ENCODE measurements around the gene USF3.

Gene USF3, protein sequence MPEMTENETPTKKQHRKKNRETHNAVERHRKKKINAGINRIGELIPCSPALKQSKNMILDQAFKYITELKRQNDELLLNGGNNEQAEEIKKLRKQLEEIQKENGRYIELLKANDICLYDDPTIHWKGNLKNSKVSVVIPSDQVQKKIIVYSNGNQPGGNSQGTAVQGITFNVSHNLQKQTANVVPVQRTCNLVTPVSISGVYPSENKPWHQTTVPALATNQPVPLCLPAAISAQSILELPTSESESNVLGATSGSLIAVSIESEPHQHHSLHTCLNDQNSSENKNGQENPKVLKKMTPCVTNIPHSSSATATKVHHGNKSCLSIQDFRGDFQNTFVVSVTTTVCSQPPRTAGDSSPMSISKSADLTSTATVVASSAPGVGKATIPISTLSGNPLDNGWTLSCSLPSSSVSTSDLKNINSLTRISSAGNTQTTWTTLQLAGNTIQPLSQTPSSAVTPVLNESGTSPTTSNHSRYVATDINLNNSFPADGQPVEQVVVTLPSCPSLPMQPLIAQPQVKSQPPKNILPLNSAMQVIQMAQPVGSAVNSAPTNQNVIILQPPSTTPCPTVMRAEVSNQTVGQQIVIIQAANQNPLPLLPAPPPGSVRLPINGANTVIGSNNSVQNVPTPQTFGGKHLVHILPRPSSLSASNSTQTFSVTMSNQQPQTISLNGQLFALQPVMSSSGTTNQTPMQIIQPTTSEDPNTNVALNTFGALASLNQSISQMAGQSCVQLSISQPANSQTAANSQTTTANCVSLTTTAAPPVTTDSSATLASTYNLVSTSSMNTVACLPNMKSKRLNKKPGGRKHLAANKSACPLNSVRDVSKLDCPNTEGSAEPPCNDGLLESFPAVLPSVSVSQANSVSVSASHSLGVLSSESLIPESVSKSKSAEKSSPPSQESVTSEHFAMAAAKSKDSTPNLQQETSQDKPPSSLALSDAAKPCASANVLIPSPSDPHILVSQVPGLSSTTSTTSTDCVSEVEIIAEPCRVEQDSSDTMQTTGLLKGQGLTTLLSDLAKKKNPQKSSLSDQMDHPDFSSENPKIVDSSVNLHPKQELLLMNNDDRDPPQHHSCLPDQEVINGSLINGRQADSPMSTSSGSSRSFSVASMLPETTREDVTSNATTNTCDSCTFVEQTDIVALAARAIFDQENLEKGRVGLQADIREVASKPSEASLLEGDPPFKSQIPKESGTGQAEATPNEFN (N-terminal part only)

DNA sequence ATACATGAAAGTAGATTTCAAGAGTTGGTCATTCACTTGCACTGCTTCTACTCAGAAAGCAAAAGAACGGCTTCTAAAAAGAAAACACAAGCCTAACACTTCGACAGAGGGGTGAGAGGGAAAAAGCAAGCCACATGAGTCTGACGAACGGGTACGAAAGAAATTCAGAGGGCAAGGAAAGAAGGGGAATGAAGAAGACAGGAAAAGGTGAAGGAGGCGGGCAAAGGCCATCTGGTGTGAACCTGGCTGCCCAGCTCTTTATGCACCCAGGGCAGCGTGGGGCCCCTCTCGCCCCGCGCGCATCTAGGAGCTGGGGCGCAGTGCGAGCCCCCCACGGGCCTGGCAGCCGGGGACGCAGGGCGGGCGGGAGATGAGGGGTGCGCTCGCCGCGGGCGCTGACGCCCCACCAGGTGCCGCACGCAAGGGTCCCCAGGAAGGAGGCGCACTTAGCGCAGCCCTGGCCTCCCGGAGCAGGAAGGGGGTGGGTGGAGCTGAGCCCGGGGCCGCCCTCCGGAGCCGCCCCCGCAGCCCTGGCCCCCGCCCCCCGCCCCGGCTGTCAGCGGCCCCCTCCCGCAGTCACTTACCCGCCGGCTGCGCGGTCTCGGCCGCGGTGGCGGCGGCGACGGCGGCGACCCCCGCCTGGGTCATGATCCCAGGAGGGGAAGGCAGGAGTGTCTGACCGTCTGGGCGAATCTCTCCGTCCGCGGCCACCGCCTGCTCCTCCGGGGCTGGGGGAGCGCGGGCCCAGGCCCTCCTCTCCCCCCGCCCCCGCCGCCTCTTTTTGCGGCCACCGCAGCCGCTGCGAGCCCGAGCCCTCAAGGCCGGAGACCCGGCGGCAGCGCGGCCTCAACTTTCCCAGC, at the start of gene USF3:
Gene USF3 (minus strand): TSS at position 857 of the 860 bp plus-strand sequence. CDS start 21,764 bp downstream, outside the sequence.
- peak; percentile 18 for DNase-seq (ENCODE audit: extremely low read depth, low read depth)
- TF ChIP-seq, protein P1, sequence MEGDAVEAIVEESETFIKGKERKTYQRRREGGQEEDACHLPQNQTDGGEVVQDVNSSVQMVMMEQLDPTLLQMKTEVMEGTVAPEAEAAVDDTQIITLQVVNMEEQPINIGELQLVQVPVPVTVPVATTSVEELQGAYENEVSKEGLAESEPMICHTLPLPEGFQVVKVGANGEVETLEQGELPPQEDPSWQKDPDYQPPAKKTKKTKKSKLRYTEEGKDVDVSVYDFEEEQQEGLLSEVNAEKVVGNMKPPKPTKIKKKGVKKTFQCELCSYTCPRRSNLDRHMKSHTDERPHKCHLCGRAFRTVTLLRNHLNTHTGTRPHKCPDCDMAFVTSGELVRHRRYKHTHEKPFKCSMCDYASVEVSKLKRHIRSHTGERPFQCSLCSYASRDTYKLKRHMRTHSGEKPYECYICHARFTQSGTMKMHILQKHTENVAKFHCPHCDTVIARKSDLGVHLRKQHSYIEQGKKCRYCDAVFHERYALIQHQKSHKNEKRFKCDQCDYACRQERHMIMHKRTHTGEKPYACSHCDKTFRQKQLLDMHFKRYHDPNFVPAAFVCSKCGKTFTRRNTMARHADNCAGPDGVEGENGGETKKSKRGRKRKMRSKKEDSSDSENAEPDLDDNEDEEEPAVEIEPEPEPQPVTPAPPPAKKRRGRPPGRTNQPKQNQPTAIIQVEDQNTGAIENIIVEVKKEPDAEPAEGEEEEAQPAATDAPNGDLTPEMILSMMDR (IDR thresholded peaks at IDR 0.05; ENCODE audit: low read depth, low read length), result no peak

DNA sequence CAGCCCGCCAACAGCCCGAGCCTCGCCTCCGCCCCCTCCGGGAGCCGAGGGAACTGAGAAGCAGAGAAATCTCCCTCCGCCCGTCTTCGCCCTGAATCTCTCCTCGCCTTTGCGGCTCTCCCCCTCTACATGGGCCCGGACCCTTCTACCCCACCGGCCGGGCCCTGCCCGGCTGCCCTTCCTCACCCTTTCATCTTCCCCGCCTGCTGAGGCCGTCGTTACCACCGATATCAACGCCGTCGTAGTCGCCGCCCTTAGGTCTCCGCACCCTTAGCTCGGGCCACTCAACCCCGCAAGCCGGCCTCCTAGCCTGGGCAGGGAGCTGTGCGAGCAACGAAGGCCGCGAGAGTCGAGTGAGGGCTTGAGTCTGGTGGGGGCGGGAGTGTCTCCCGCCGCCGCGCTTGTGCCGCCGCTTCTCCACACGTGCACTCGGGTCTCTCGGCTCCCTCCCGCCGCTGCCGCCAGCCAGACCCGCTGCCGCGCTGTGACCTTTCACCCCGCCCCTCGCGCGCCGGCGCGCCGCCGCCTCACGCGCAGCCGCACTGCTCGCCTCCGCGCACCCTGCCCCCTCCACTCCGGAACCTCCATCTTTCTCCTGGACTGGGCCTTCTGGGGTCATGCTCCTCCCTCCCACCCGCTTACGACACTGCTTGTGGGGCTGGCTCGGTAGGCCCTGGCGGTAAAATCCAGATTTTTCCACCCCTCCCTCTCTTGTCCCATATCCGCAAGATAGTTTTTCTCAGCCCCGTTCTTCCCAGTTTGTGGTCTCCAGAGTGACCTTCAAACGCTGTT, 49.5 kb upstream of the USF3 start, which contains the start of gene NAA50:
Gene NAA50 (minus strand): TSS at position 494 of the 792 bp plus-strand sequence. CDS start 300 bp downstream, at position 194.
- TF ChIP-seq, protein P1 (IDR thresholded peaks at IDR 0.05; ENCODE audit: low read depth, low read length), result peak; percentile 22
- peak; percentile 87 for DNase-seq (ENCODE audit: extremely low read depth, low read depth)

- peak; percentile 80 for DNase-seq (ENCODE audit: extremely low read depth, low read depth)
Observed at GRCh38 chr3:113744941-113745755, 48.7 kb upstream of the USF3 start.

DNA sequence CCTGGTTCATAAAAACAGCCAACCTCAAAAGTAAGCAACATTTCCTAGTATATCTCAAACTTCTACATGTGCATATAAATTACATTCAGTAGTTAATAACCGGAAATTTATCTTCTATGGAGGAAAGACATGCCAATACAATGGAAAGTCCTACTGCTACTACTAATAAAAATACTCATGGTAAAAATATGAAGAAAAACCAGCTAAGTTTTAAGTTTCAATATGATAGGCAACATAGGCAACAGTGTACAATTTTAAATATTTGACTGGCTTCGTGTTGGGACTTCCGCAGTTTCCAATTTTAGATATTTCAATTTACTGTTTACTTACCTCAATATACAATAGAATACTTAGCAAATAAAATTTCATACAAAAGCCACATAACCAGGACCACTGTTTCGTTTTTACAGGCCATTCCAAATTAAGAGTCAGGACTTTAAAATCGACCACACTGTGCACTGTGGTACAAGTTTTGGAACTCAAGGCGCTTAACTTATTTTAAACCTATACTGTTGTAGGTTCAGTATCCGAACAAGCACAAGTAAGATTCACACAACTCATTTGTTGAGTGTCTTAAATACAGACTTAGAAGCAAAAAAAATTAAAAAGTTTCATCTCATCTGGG, 46.7 kb upstream of the USF3 start:
- no peak for DNase-seq (ENCODE audit: extremely low read depth, low read depth)
- TF ChIP-seq, protein P1 (IDR thresholded peaks at IDR 0.05; ENCODE audit: low read depth, low read length), result no peak

More at GRCh38 chr3:113744941-113745755, 48.7 kb upstream of the USF3 start:
- TF ChIP-seq, protein P1 (IDR thresholded peaks at IDR 0.05; ENCODE audit: low read depth, low read length), result peak; percentile 63

- DNase-seq (ENCODE audit: extremely low read depth, low read depth), result no peak
- TF ChIP-seq, protein P1 (IDR thresholded peaks at IDR 0.05; ENCODE audit: low read depth, low read length), result no peak
Observed at GRCh38 chr3:113741620-113742019, 45.2 kb upstream of the USF3 start.
